Measurements from ENCODE around the gene DNAJB13. TPM values are rescaled to one million over a fixed set of nuclear protein-coding genes. Genes with fewer than 3 reads are reported as not detected.

Gene DNAJB13
- total RNA-seq, 2 donors from 2014 or later: not detected

DNA sequence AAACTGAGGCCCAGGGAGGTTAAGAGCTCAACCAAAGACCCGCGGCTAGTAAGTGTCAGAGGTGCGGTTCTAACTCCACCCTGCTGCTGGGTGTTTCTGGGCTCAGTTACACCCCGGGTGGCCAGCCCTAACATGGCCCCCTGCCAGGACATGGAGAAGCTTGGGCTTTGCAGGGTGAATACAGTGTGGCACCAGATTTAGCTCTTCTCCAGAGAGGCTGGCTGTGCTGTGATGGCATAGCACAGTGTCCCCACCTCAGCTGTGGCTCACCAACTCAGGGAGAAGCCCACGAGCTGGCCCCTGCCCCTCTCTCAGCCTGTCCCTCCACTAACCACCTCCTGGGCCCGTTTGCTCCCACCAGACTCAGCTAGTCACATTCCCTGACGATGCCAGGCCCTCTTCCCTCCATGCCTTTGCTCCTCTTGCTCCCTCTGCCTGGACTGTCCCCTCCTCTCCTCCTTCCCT lies 51.0 kb downstream of the DNAJB13 start:
- no peaks in the 10 kb centered on the region for H3K4me1 ChIP-seq
- no peaks in the 10 kb centered on the region for H3K27me3 ChIP-seq
- TF ChIP-seq, protein P1, sequence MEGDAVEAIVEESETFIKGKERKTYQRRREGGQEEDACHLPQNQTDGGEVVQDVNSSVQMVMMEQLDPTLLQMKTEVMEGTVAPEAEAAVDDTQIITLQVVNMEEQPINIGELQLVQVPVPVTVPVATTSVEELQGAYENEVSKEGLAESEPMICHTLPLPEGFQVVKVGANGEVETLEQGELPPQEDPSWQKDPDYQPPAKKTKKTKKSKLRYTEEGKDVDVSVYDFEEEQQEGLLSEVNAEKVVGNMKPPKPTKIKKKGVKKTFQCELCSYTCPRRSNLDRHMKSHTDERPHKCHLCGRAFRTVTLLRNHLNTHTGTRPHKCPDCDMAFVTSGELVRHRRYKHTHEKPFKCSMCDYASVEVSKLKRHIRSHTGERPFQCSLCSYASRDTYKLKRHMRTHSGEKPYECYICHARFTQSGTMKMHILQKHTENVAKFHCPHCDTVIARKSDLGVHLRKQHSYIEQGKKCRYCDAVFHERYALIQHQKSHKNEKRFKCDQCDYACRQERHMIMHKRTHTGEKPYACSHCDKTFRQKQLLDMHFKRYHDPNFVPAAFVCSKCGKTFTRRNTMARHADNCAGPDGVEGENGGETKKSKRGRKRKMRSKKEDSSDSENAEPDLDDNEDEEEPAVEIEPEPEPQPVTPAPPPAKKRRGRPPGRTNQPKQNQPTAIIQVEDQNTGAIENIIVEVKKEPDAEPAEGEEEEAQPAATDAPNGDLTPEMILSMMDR (IDR thresholded peaks at IDR 0.05): no peak
- no peak overlapping the region for H3K27ac ChIP-seq
- H3K4me3 ChIP-seq: no peak overlapping the region
- peaks cover 20% of the 10 kb centered on the region for H3K36me3 ChIP-seq
- DNase-seq (ENCODE audit: low spot score): no peak
- no peaks in the 10 kb centered on the region for H3K9me3 ChIP-seq

DNA sequence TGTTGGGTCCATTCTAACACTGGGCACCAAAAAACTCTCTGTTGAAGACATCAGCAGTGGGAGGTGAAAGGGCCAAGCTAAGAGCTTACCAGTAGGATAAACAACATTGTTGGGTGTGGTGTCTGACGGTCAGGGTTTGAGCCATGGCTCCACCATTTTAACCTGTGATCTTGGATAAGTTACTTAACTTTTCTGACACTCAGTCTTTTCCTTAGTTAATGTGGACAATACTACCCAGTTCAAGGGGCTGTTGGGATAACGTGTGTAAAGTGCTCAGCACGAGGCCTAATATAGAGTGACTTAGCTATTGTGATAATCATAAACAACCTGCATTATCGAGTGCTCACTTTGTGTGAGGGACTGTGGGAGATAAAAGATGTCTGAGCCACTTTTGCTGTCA lies 52.0 kb downstream of the DNAJB13 start:
- H3K36me3 ChIP-seq: peaks cover 20% of the 10 kb centered on the region
- TF ChIP-seq, protein P1 (IDR thresholded peaks at IDR 0.05): no peak
- H3K27ac ChIP-seq: no peak overlapping the region
- H3K4me3 ChIP-seq: no peak overlapping the region
- no peaks in the 10 kb centered on the region for H3K27me3 ChIP-seq
- DNase-seq (ENCODE audit: low spot score): no peak
- H3K4me1 ChIP-seq: peaks cover 0 to 5% of the 10 kb centered on the region in 2 donors
- no peaks in the 10 kb centered on the region for H3K9me3 ChIP-seq

DNA sequence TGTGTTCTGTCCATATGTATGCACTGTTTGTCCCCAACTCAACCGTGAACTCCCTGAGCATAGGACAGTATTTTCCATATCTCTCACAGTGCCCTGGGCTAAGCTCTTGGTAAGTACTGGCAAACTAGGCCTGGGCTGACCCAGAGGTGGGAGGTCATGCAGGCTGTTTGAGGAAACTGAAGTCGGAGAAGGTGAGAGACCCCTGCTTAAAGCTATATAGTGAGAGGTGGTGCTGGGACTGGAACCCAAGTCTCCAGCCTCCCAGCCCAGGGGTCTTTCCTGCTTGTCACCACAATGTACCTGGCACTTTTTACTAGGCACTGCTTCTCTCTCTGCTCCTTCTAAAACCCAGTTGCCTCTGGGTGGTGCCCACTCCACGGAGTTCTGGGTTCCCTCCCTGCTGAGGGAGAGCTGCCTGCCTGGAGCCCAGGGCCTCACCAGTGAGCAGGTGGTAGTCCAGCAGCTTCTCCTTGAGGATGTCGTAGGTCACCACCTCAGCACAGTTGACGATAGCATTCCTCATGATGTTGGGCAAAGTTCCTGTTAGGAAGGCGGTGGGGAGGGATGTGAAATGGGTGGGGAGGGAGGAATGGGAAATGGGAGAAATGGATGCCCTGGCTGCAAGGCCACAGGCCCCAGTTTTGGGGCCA lies 53.3 kb downstream of the DNAJB13 start:
- no peak overlapping the region for H3K27ac ChIP-seq
- H3K9me3 ChIP-seq: no peaks in the 10 kb centered on the region
- no peak for DNase-seq (ENCODE audit: low spot score)
- no peaks in the 10 kb centered on the region for H3K27me3 ChIP-seq
- H3K4me3 ChIP-seq: no peak overlapping the region
- peaks cover 20% of the 10 kb centered on the region for H3K36me3 ChIP-seq
- TF ChIP-seq, protein P1 (IDR thresholded peaks at IDR 0.05): no peak
- H3K4me1 ChIP-seq: peaks cover 0 to 17% of the 10 kb centered on the region in 2 donors

GRCh38 chr11:74004759-74005615 lies 54.2 kb downstream of the DNAJB13 start:
- no peaks in the 10 kb centered on the region for H3K9me3 ChIP-seq
- no peak overlapping the region for H3K4me3 ChIP-seq
- H3K36me3 ChIP-seq: peaks cover 20% of the 10 kb centered on the region
- no peaks in the 10 kb centered on the region for H3K27me3 ChIP-seq
- DNase-seq (ENCODE audit: low spot score): no peak
- TF ChIP-seq, protein P1 (IDR thresholded peaks at IDR 0.05): no peak
- peaks cover 0 to 20% of the 10 kb centered on the region in 2 donors for H3K4me1 ChIP-seq
- H3K27ac ChIP-seq: no peak overlapping the region

GRCh38 chr11:74005721-74006517 lies 55.1 kb downstream of the DNAJB13 start:
- H3K27ac ChIP-seq: no peak overlapping the region
- H3K9me3 ChIP-seq: no peaks in the 10 kb centered on the region
- no peak for DNase-seq (ENCODE audit: low spot score)
- no peaks in the 10 kb centered on the region for H3K27me3 ChIP-seq
- no peak overlapping the region for H3K4me3 ChIP-seq
- H3K4me1 ChIP-seq: peaks cover 0 to 30% of the 10 kb centered on the region in 2 donors
- TF ChIP-seq, protein P1 (IDR thresholded peaks at IDR 0.05): no peak
- H3K36me3 ChIP-seq: peaks cover 20% of the 10 kb centered on the region
